ENCODE measurements around the gene LMAN1L.

The LMAN1L gene

GRCh38 chr15:74777769-74778598 lies 34.7 kb upstream of the LMAN1L start:
- TF ChIP-seq CTCF (IDR thresholded peaks at IDR 0.05; ENCODE audit: control insufficient read depth, insufficient read depth, low read depth, low read length, missing control alignments) = no peak
- no peak overlapping the region for H3K4me3 ChIP-seq (ENCODE audit: control insufficient read depth, low read depth, low read length)
- no peak for DNase-seq (ENCODE audit: low read depth)

- no peak overlapping the region for H3K4me3 ChIP-seq (ENCODE audit: control insufficient read depth, low read depth, low read length)
- TF ChIP-seq CTCF (IDR thresholded peaks at IDR 0.05; ENCODE audit: control insufficient read depth, insufficient read depth, low read depth, low read length, missing control alignments) = no peak
- DNase-seq (ENCODE audit: low read depth) = no peak
Measured at GRCh38 chr15:74778599-74778970, 34.0 kb upstream of the LMAN1L start.

- H3K4me3 ChIP-seq (ENCODE audit: control insufficient read depth, low read depth, low read length) = no peak overlapping the region
- no peak for DNase-seq (ENCODE audit: low read depth)
- no peak for TF ChIP-seq CTCF (IDR thresholded peaks at IDR 0.05; ENCODE audit: control insufficient read depth, insufficient read depth, low read depth, low read length, missing control alignments)
Measured at GRCh38 chr15:74779162-74779648, 33.4 kb upstream of the LMAN1L start.

GRCh38 chr15:74780523-74781430 lies 31.9 kb upstream of the LMAN1L start:
- no peak for TF ChIP-seq CTCF (IDR thresholded peaks at IDR 0.05; ENCODE audit: control insufficient read depth, insufficient read depth, low read depth, low read length, missing control alignments)
- no peak for DNase-seq (ENCODE audit: low read depth)
- peak overlapping the region; percentile 52 for H3K4me3 ChIP-seq (ENCODE audit: control insufficient read depth, low read depth, low read length)

GRCh38 chr15:74781431-74782258 lies 31.0 kb upstream of the LMAN1L start, which contains the start of gene CSK:
Gene CSK (plus strand): TSS chr15:74782080. CDS start chr15:74798298, 16,218 bp downstream.
- peak; percentile 42 for TF ChIP-seq CTCF (IDR thresholded peaks at IDR 0.05; ENCODE audit: control insufficient read depth, insufficient read depth, low read depth, low read length, missing control alignments)
- no peak for DNase-seq (ENCODE audit: low read depth)
- peak within 1 kb of the TSS; percentile 65 for H3K4me3 ChIP-seq (ENCODE audit: control insufficient read depth, low read depth, low read length)
